ENCODE measurements around the gene CYFIP2.

- TF ChIP-seq, protein P1, sequence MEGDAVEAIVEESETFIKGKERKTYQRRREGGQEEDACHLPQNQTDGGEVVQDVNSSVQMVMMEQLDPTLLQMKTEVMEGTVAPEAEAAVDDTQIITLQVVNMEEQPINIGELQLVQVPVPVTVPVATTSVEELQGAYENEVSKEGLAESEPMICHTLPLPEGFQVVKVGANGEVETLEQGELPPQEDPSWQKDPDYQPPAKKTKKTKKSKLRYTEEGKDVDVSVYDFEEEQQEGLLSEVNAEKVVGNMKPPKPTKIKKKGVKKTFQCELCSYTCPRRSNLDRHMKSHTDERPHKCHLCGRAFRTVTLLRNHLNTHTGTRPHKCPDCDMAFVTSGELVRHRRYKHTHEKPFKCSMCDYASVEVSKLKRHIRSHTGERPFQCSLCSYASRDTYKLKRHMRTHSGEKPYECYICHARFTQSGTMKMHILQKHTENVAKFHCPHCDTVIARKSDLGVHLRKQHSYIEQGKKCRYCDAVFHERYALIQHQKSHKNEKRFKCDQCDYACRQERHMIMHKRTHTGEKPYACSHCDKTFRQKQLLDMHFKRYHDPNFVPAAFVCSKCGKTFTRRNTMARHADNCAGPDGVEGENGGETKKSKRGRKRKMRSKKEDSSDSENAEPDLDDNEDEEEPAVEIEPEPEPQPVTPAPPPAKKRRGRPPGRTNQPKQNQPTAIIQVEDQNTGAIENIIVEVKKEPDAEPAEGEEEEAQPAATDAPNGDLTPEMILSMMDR (IDR thresholded peaks at IDR 0.05; ENCODE audit: insufficient read depth, low read depth, low read length): peak; percentile 28
- TF ChIP-seq EZH2 (IDR thresholded peaks at IDR 0.05; ENCODE audit: insufficient read depth, low read length): no peak
Measured at GRCh38 chr5:157354800-157355199, 88.9 kb downstream of the CYFIP2 start.
